LNCaP clone FGC (cell line): ENCODE results near the gene CCDC71L.
"Not testable (repeated sequence)": the region's sequence is repeated elsewhere in the genome, so short reads cannot be mapped to it uniquely, and the experiment has no call there.

Source experiments
- DNase-seq: peaks from one replicate; pipeline ENCODE4 v3.0.0-alpha.2; 2011; ENCODE audit warnings: low read depth
- H3K4me3 ChIP-seq: 2 replicates; pipeline ENCODE4 v1.5.1; 2011; ENCODE audit warnings: mild to moderate bottlenecking, low read depth, low read length, control low read depth
- TF ChIP-seq, protein P1 (sequence below): IDR thresholded peaks from 2 replicates; pipeline ENCODE4 v1.5.1; 2012; ENCODE audit warnings: mild to moderate bottlenecking; ENCODE audit not compliant: control insufficient read depth, insufficient read depth; ENCODE audit errors: extremely low read depth

The CCDC71L gene

DNA sequence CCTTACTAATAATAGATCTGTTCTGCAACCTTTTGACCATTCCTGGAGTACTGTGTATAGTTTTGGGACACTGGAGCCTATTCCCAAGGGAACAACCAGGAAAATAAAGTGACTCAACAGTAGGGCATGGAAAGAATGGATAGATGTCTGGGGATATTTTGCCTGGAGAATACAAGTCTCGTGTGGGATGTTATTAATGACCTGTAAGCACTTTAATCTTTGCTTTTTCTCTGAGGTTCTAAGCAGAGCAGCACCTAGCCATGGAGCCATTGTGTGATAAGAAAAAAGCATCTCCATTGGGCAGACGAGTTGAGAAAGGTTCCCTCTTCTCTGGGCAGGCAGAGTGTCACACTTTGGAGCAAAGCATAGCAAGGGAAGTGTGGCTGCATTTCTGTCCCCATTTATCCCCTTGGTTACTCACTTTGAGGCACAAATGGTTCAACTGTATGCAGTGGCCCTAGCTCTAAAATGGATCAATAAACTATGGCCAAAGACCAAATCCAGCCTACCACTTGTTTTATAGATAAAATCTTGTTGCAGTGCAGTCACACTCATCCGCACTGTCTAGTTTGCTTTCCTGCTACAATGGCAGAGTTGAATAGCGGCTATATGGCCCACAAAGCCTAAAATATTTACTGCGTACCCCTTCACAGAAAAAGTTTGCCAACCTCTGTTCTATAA, 21.0 kb upstream of the CCDC71L start:
- DNase-seq = no peak
- TF ChIP-seq, protein P1, sequence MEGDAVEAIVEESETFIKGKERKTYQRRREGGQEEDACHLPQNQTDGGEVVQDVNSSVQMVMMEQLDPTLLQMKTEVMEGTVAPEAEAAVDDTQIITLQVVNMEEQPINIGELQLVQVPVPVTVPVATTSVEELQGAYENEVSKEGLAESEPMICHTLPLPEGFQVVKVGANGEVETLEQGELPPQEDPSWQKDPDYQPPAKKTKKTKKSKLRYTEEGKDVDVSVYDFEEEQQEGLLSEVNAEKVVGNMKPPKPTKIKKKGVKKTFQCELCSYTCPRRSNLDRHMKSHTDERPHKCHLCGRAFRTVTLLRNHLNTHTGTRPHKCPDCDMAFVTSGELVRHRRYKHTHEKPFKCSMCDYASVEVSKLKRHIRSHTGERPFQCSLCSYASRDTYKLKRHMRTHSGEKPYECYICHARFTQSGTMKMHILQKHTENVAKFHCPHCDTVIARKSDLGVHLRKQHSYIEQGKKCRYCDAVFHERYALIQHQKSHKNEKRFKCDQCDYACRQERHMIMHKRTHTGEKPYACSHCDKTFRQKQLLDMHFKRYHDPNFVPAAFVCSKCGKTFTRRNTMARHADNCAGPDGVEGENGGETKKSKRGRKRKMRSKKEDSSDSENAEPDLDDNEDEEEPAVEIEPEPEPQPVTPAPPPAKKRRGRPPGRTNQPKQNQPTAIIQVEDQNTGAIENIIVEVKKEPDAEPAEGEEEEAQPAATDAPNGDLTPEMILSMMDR = no peak
- H3K4me3 ChIP-seq = no peak overlapping the region

DNA sequence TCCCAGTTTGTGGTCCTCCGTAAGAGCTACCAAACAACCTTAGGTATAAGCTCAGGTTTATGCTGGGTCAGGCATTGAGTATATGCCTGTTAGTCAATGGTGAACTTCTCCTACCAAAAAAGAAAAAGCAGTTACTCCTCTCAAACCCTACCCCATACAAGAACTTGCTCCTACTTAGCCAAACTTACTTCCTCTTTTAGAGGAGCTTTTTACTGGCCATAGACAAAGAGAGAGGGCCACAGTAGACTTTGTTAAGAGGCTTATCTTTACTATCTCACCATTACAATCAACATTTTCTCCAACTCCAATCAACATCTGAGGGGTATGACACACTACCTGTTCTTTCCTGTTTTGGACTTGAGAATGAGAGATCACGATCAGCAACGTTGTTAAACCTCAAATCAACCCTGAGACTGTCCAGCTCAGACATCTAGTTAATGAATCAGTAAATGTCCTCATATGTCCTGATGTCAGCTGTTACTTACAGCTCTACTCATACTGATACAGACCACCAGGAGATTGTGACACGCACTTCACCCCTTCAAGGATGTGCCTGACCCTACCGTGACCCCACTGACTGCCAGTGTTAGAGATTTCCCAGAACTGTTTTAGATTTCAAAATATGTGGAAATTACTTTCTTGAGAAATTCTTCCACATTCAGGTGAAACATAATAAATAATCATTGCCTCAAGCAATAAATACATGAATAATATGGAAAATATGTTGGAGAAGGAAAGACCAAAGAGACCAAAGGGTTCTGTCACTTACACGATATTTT, 18.4 kb upstream of the CCDC71L start:
- TF ChIP-seq, protein P1 = no peak
- no peak for DNase-seq
- no peak overlapping the region for H3K4me3 ChIP-seq

DNA sequence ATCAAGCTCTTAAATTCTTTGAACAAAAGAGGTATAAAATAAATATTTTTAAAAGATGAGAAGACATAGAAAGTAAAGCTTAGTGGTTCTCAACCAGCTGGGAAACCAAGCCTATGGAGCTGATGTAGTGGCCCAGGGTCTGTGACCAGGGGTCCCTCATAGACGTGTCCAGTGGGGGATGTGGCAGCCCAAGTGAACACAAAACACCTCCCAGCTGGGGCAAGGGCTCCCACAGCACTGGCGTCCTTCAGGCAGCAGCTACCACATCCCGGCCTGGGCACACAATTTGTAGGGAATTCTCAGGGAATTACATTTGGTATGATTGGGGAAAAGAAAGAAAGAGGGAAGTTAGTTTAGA, 17.8 kb upstream of the CCDC71L start:
- no peak for DNase-seq
- TF ChIP-seq, protein P1 = no peak
- H3K4me3 ChIP-seq = no peak overlapping the region

DNA sequence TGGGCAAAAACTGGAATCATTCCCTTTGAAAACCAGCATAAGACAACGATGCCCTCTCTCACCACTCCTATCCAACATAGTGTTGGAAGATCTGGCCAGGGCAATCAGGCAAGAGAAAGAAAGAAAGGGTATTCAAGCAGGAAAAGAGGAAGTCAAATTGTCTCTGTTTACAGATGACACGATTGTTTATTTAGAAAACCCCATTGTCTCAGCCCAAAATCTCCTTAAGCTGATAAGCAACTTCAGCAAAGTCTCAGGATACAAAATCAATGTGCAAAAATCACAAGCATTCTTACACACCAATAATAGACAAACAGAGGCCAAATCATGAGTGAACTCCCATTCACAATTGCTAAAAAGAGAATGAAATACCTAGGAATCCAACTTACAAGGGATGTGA, 15.5 kb upstream of the CCDC71L start:
- not testable (repeated sequence) for H3K4me3 ChIP-seq, DNase-seq

DNA sequence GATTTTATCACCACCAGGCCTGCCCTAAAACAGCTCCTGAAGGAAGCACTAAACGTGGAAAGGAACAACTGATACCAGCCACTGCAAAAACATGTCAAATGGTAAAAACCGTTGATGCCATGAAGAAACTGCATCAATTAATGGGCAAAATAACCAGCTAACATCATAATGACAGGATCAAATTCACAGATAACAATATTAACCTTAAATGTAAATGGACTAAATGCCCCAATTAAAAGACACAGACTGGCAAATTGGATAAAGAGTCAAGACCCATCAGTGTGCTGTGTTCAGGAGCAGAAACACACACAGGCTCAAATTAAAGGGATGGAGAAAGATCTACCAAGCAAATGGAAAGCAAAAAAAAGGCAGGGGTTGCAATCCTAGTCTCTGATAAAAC, 12.7 kb upstream of the CCDC71L start:
- not testable (repeated sequence) for DNase-seq, H3K4me3 ChIP-seq

DNA sequence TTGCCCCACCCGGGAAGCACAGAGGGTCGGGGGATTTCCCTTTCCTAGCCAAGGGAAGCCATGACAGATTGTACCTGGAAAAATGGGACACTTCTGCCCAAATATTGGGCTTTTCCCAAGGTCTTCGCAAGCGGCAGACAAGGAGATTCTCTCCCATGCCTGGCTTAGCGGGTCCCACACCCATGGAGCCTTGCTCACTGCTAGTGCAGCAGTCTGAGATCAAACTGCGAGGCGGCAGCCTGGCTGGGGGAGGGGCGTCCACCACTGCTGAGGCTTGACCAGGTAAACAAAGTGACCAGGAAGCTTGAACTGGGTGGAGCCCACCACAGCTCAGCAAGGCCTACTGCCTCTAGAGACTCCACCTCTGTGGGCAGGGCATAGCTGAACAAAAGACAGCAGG, 11.0 kb upstream of the CCDC71L start:
- not testable (repeated sequence) for H3K4me3 ChIP-seq

DNA sequence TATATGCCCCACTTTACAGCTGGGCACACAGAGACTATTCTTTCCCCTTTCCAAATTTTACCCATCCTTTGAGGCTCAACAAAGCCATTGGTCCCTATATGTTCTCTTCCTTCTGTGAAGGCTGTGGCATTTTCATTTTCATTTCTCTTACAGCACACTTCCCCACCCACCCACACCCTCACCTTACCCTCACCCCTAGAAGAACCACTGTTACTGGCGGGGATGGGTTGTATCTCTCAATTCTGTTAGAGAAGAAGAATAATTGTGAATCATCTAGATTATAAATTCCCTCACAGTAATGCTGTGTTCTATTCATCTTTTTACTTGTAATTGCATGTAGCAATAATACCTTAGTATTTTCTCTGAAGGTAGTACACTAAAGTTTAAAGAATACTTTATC, 10.2 kb upstream of the CCDC71L start:
- TF ChIP-seq, protein P1 = no peak
- H3K4me3 ChIP-seq = no peak overlapping the region
- DNase-seq = no peak

More for the DNA sequence above, 11.0 kb upstream of the CCDC71L start:
- not testable (repeated sequence) for DNase-seq

DNA sequence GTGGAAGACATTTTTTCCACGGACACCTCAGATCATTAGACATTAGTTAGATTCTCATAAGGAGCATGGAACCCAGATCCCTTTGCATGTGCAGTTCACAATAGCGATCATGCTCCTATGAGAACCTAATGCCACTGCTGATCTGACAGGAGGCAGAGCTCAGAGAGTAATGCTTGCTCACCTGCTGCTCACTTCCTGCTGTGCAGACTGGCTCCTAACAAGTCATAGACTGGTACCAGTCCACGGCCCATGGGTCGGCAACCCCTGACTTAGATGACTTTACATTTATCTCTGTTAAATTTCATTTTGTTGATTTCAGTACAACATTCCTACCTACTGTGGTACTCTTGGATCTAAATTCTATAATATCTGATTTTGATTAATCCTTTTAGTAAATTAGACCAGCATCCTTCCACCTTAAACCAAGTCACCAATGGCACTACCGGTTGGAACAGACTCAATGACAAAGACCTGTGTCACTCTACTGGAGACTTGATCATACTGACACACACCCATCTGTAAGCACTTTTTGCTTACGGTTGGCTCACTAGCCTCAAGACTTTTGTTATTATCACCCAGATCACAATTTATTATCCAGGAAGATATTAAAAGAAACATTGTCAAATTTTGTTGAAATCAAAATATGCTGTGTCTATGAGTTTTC, 8.0 kb upstream of the CCDC71L start:
- DNase-seq = no peak
- H3K4me3 ChIP-seq = no peak overlapping the region
- TF ChIP-seq, protein P1 = no peak
